ENCODE data around the gene NRDE2.
"Not testable (repeated sequence)": the region's sequence is repeated elsewhere in the genome, so short reads cannot be mapped to it uniquely, and the experiment has no call there.

Gene NRDE2

DNA sequence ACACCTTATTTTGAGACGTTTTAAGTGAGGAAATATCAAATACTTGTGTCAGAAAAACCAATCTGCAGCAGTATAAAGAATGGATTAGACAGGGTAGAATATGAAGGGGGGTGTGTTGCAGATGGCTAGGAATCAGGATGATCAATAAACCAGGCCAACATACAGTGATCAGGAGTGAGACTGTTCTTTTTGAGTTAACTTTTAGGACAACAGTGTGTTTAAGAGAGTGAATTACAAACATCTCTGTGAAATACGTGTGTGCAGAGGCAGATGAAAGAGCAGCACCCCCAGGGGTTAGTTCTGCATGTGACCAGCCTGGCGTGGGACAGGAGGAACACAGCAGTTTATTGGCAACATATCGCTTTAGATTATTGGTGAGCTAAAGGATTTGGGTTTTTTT lies 10.6 kb upstream of the NRDE2 start:
- DNase-seq = no peak

DNA sequence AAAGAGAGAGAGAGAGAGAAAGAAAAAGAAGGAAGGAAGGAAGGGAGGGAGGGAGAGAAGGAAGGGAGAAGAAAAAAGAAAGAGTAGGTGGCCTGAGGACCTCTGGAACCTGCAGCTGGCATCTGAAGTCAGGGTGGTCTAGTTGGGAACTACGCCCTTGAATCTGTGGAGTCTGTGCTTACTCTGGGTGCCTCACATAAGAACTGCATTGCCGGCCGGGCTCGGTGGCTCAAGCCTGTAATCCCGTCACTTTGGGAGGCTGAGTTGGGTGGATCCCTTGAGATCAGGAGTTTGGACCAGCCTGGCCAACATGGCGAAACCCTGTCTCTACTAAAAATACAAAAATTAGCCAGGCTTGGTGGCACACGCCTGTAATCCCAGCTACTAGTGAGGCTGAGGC lies 10.0 kb upstream of the NRDE2 start:
- DNase-seq = no peak

DNA sequence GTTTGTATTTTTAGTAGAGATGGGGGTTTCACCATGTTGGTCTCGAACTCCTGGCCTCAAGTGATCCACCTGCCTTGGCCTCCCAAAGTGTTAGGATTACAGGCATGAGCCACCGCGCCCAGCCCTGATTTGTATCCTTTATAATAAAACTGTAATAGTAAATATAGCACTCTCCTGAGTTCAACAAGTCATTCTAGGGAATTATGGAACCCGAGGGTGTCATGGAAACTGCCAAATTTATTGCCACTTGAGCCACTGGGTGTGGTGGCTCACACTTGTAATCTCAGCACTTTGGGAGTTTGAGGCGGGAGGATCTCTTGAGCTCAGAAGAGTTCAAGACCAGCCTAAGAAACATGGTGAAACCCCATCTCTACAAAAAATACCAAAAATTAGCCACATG lies 9.5 kb upstream of the NRDE2 start:
- DNase-seq = not testable (repeated sequence)

DNA sequence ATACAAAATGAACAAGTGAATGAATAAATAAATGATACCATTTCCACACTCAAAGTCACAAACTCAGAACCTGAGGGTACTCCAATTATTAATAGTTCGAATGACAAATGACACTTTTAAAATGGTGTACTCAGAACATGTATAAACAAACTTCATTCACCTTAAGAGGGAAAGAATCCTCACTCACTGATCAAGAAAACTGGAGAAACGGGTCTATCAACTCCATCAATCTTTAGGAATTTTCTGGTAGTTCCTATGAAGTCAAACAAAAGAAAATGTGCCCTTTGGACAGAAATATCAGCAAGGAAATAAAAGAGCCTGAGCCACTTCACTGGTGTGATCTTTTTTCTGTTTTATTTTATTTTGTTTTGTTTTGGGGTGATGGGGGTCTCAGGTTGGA lies 5.2 kb upstream of the NRDE2 start:
- no peak for DNase-seq

DNA sequence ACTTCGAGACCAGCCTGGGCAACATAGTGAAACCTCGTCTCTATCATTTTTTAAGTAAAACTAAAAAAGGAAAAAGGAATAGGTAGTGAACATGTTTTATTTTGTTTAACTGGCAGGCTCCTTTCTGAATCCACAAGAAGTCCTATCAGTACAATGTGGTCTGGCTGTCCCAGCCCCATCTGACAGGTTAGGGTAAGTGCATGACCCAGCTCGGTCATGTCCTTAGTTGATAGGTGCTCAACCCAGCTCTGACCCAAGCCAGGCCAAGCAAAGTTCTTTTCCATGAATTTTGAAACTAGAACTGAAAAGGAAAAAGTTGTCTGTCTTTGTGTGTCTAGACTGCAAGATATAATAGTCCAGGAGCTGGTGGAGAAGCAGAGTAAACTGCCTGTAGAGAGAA lies 4.7 kb upstream of the NRDE2 start:
- DNase-seq = no peak

DNA sequence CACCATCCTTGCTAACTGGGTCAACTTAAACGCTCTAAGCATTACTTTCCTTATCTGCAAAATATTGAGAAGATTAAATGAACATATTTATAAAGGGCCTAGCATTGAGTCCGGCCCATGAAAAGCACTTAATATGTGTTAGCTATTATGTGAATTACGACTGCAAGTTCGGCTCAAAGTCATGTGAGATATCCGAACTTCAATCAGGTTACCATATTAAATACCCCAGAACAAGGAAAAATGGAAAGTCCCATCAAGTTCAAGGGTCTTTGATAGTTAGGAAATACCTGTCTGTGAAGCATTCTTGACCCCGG lies 487 bp upstream of the NRDE2 start:
- DNase-seq = peak in 1 of 2 experiments; percentile 35

DNA sequence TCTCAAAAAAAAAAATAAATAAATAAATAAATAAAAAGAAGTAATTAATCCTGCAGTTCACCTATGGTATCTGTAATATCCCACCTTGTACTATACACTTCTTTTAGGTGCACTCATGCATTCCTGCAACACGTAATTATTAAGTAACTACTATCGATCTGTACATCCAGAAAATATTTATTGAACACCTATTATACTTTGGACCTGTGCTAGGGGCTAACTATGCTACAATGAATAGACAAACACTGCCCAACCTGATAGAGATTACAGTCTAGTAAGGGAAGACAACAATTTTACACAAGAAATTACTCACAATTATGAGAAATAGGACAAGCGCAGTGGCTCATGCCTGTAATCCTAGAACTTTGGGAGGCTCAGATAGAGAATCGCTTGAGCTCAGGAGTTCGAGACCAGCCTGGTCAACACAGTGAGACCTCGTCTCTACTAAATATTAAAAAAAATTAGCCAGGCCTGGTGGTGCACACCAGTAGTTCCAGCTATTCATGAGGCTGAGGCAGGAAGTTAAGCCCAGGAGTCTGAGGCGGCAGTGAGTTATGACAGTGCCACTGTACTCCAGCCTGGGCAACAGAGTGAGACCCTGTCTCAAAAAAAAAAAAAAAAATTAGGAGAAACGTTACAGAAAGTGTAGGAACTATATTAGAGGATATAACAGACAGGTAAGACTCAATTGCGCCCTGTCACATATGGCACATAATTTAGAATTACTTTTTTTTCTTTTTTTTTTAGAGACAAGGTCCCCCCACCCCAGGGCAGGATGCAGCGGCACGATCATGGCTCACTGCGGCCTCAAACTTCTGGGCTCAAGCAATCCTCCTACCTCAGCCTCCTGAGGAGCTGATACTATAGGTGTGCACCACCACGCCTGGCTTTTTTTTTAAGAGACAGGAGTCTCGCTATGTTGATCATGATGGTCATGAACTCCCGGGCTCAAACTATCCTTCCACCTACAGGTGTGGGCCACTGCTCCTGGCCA lies 1.2 kb downstream of the NRDE2 start:
- no peak for DNase-seq

DNA sequence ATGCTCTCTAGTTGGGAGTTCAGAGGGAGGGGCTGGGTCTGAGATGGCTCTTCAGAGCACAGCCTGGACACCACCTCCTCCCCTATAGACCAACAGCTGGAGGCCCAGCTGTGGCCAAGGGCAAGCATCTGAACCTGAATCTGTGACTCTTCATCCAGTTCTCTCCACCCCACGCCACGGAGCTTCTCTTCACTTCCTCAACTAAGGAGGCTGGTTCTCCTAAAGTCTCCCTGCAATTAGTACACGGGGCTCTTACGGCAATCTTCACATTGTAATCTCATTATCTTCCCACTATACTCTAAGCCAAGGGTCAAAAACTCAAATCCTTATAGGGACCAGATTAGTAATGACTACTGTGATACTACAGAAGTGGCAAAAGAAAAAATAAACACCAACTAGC lies 9.8 kb downstream of the NRDE2 start:
- DNase-seq = no peak

DNA sequence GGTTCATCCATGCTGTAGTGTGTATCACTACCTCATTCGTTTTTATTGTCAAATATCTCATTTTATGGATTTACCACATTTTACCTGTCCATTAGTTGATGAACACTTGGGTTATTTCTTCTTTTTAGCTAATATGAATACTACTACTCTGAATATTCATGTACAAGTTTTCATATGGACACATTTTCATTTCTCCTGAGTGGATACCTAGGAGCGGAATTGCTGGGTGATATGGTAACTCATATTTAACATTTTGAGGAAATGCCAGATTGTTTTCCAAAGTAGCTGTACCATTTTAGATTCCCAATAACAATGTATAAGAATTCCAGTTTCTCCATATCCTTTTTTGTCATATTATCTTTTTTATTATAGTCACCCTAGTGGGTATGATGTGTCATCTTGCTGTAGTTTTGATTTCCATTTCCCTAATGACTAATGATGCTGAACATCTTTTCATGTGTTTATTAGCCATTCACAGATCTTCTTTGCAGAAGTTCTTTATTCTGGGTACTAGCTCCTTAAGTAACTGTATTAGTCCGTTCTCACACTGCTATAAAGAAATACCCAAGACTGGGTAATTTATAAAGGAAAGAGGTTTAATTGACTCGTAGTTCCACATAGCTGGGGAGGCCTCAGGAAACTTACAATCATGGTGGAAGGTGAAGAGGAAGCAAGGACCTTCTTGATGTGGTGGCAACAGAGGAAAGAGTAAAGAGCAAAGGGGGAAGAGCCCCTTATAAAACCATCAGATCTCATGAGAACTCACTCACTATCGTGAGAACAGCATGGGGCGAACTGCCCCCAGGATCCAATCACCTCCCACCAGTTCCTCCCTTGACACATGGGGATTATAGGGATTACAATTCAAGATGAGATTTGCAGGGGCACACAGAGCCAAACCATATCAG lies 11.9 kb downstream of the NRDE2 start:
- no peak for DNase-seq

DNA sequence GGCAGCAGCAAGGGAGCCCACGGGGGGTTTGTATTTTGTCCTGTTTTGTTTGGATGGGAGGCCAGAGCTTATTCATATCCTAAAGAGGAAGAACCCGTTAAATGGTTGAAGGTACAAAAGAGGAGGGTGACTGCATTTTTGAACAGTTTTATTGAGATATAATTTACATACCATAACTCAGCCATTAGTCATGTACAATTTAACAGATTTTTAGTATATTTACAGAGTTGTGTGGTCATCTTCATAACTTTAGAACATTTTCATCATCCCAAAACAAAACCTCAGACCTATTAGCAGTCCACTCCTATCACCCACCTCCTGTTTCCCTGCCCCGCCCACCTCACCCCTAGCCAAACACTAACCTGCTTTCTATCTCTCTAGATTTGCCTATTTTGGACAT lies 12.6 kb downstream of the NRDE2 start:
- DNase-seq = no peak

DNA sequence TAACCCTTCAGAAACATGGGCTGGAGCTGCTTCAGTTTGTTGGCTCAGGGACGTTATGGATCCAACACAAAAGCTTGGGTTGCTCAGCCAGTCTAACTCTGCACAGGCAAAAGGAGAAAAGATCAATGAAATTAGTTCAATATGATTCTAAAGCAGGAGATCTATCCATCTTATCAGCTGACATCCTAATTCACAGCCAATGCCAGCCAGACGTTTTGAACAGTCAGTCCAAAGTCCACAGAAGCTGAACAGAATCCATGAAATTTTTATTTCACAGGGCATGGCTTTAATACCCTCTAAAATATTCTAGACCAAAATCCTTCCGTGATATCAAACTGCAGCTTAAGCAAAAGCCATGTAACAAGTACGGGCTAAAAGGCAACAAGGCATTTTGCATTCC lies 13.7 kb downstream of the NRDE2 start:
- DNase-seq = no peak

DNA sequence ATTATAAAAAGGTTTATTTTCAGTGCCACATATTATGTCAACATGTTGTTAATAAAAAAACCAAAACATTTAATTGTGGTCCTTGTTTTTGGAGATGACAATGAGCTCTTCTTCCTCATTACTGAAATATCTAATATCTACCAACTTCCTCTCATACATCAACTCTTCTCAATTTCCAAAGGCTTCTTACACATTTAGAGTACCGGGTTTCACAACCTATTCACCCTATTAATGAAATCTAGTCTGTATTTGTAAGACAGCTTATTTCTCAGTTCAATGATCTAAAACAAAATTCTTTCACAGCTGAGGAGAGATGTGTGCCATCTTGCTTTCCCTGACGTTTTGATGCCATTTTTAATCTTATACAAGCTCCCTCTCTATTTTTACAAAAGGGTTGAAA lies 14.5 kb downstream of the NRDE2 start:
- DNase-seq = no peak

DNA sequence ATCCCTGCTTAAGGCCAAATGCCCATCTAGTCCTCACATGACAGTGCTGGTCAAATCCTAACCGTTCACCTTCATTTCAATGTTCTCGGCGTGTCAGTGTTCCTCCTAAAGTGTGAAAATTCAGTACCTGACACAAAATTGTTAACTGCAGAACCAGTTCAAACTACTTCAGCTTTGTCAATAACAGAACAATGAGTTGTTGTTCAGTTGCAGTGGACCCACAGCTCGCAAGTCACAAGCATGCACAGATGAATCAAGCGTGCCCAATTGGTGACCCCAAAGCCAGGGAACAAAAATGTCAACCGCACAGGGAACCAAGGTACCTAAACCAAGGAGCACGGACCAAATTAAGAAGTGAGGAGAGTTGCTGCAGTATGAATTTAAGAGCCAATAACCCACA lies 23.2 kb downstream of the NRDE2 start:
- DNase-seq = no peak

DNA sequence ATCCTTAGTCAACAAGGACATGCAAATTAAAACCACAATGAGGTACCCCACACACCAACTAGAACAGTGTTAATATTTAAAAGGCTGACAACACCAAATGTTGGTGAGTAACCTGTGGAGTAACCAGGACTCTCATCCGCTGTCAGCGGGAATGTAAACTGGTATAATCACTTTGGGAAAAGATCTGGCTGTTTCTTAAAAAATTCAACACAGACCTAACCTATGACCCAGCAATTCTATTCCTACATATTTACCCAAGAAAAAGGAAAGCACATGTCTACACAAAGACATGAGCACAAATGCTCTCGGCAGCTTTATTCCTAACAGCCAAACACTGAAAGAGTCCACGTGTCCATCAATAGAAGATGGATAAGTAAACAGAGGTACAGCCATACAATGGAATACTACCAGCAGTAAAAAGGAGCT lies 26.6 kb downstream of the NRDE2 start:
- DNase-seq = no peak

DNA sequence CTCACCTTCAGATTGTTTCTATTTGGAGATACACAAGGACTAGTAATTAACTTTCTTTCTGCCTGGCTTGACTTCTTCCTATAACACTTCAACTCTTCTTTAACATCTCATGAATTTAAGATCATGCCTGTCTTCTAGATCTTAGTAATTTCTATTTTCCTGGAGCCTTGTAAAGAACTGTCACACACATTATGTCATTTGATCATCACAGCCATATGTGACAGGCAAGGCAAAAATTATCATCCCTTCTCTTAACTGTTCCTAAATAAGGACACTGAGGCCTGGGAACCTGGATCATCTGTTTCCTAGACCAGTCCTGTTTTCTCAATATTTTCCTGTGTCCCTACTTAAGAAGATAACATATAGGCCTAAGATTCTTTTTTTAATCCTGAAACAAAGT lies 27.2 kb downstream of the NRDE2 start:
- DNase-seq = no peak

DNA sequence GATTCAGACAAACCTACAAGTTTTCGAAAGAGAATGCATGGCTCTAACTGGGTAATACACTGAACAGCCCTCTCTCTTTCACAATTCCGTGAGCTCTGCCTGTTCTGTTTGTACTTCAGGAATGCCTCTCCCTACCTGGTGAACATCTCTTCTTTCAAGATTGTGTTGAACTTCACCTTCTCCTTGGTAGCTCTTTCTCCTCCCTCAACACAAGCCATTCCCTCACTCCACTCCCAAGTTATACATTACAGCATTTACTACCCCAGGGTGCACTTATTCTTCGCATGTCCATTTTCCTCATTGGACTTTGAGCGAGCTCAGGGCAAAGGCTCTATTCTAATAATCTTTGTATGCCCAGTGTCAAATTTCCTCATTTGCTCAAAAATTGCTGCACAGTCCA lies 28.3 kb downstream of the NRDE2 start:
- DNase-seq = no peak

DNA sequence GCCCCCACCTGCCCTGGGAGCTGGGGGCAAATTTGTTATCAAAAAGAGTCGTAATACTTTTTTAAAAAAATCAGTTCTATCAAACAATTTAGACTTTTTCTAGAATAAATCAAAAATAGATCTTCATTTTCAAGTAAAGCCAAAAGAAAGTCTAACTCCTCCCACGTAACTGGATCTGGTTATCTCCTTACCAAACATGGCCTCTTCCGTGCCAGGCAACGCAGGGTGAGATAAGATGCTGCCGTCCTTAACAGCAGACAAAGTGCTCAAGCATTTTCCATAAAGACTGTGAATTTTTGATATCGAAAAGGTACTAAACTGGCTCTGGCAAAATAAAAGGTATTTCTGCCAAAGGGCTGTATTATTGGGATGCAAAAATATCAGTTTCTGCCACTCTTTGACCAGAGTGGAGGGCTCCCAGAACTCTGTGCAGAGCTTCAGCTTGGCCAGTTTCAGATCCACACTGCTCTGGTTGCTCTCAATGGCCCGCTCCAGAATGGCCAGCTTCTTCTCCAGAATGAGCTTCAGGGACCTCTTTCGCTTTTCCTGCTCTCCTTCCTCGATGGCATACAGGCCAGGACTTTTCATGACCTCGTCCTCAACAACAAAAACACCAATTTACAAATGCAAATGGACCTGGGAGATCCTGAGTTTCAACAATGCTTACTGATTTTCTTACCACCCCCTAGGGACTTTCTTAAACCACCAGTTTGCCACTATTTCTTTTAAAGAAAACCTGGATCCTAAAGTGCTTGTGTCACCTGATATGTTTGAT lies 29.0 kb downstream of the NRDE2 start:
- no peak for DNase-seq

DNA sequence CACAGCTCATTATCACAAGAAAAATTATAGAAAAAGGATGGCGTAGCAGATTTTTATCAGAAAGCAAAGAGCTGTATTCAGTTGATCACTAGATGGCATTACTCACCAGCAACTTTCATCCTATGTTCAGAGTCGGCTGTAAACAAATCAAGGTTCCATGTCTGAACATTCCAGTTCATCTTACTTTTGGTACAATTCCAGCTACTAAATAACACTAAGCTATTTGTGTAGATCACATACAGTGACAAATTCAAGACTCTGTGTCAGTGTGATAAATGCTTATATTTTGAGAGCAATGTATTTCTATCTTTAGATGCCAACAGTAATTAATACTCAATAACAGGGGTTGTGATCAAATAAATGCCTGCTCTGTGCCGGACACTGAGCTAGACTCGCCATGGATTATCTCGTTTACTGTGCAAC lies 30.1 kb downstream of the NRDE2 start:
- DNase-seq = peak in 1 of 2 experiments; percentile 12

DNA sequence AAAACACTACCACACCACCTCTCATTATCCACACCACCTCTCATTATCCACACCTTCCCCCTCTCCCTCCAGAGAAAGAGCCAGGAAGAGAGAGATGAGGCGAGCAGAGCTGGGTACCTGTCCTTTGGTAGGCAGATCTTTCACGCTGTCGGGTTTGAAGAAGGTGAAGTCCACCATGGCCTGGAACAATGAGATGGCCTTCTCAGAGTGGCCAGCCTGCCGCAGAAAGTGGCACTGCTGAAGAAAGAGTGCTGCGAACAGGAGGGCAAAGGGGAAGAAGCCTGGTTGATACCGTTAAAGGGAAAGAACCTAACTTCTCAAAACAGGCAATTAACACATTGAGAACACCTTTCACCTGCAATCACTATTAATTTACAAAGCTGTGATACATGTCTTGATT lies 30.6 kb downstream of the NRDE2 start:
- DNase-seq = no peak

DNA sequence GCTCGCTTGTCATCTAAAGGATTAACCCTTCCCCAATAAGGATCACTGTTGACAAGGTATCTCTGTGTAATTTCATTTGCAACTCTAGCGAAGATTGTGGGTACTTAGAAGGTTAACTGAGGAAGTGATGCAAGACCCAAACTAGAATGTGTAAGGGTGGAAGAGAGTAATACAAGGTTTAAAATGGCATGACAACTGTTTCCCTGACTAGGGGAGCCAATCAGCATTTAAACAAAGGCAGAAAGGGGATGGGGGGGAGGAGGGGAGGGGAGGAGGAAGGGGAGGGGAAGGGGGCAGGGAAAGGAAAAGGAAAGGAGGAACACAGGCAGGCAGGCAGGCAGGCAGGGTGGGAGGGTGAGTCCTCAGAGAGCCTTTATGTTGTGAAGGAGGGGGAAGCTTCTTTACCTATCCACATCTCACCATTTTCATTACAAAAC lies 31.1 kb downstream of the NRDE2 start:
- DNase-seq = no peak

DNA sequence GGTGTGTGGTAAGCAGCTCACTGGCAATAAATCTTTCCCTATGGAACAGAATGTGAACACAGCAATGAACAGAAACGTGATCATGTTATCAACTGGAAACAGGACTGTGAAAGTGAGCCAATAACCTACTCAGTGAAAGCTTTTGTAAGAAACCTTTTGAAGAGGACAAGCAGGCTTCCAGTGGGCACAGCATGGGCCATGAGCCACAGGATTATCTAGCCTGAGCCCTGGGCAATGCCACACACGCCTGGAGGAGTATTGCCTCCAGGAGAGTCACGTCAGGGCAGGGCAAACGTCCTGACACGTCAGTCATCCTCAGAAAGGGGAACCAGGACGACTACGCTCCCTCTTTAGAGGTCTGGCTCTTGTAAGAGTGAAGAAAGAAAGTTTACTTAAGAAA lies 32.3 kb downstream of the NRDE2 start:
- no peak for DNase-seq

DNA sequence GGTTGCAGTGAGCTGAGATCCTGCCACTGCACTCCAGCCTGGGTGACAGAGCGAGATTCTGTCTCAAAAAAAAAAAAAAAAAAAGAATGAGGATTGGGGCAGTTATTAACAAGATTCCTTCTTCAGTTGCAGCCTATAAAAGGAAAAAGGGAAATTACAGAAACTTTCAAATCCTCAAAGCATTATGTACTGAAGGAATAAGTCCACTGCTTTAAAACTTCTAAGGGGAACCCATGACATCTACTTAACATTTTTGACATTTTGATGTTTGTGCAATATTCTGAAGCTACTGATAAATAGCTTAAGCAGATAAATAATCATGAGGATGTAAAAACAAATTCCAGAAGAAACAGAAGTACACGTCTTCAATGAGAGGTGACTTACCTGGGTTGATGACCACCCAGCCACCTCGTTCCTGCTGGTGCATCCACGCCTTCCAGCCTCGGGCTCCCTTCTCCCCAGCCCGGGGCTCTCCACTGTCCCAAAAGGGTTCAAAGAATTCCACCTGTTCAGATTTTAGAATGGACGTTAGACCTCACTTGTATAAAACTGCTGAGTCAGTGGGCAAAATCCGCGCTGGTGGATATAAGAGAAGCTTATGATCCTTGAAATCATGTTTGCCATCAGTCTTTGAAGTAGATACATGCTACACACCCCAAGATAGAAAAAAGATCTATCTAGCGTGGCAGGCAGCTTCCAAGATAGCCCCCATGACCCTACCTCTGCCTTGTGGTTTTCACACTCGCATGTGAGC lies 33.7 kb downstream of the NRDE2 start:
- no peak for DNase-seq

All from NCI-H187 (cell line).